H9 (cell line): ENCODE results near the gene SIX5. TPM values are rescaled to one million over a fixed set of nuclear protein-coding genes. Genes with fewer than 3 reads are reported as not detected.

Source experiments
- DNase-seq: peaks from one replicate; pipeline ENCODE4 v3.0.0-alpha.2; 2017
- H2AFZ ChIP-seq: one replicate; pipeline ENCODE4 v1.6.1; 2013; ENCODE audit warnings: mild to moderate bottlenecking, low read length, control low read depth, moderate library complexity
- H2AK5ac ChIP-seq: 2 replicates; pipeline ENCODE4 v1.6.1; 2013; ENCODE audit warnings: low read length, control low read depth, mixed read lengths; ENCODE audit not compliant: insufficient read length
- H2BK120ac ChIP-seq: one replicate; pipeline ENCODE4 v1.6.1; 2013; ENCODE audit warnings: low read depth, mild to moderate bottlenecking, low read length, control low read depth, inconsistent platforms; ENCODE audit not compliant: poor library complexity, severe bottlenecking
- H2BK12ac ChIP-seq: 2 replicates; pipeline ENCODE4 v1.6.1; 2013; ENCODE audit warnings: low read length, control low read depth, mixed read lengths, low read depth; ENCODE audit not compliant: insufficient read length
- H2BK15ac ChIP-seq: 2 replicates; pipeline ENCODE4 v1.6.1; 2013; ENCODE audit warnings: low read depth, low read length, control low read depth
- H2BK20ac ChIP-seq: one replicate; pipeline ENCODE4 v1.6.1; 2013; ENCODE audit warnings: low read depth, mild to moderate bottlenecking, low read length, control low read depth, inconsistent platforms; ENCODE audit not compliant: poor library complexity, severe bottlenecking
- H2BK5ac ChIP-seq: 2 replicates; pipeline ENCODE4 v1.6.1; 2013; ENCODE audit warnings: low read length, control low read depth, mixed read lengths; ENCODE audit not compliant: insufficient read length
- H3K14ac ChIP-seq: 2 replicates; pipeline ENCODE4 v1.6.1; 2013; ENCODE audit warnings: low read length, control low read depth; ENCODE audit not compliant: insufficient read depth
- H3K18ac ChIP-seq: 2 replicates; pipeline ENCODE4 v1.6.1; 2013; ENCODE audit warnings: low read depth, mild to moderate bottlenecking, mixed read lengths, low read length, control low read depth; ENCODE audit not compliant: insufficient read length
- H3K23ac ChIP-seq: 2 replicates; pipeline ENCODE4 v1.6.1; 2013; ENCODE audit warnings: low read length, control low read depth, mixed read lengths, low read depth; ENCODE audit not compliant: insufficient read length
- H3K23me2 ChIP-seq: 2 replicates; pipeline ENCODE4 v1.6.1; 2013; ENCODE audit warnings: low read depth, mild to moderate bottlenecking, mixed read lengths, low read length, control low read depth; ENCODE audit not compliant: insufficient read length, poor library complexity, severe bottlenecking
- H3K27ac ChIP-seq: 2 replicates; pipeline ENCODE4 v1.5.1; 2013; ENCODE audit warnings: low read length, control low read depth, mixed read lengths, low read depth; ENCODE audit not compliant: insufficient read length
- H3K27me3 ChIP-seq: 2 replicates; pipeline ENCODE4 v1.6.1; 2013; ENCODE audit warnings: low read length, control low read depth, inconsistent platforms; ENCODE audit not compliant: insufficient read depth
- H3K4ac ChIP-seq: 2 replicates; pipeline ENCODE4 v1.6.1; 2013; ENCODE audit warnings: low read depth, mild to moderate bottlenecking, control low read depth, inconsistent platforms, low read length, moderate library complexity
- H3K4me1 ChIP-seq: 2 replicates; pipeline ENCODE4 v1.6.1; 2013; ENCODE audit warnings: low read length, control low read depth, inconsistent platforms; ENCODE audit not compliant: insufficient read depth
- H3K4me2 ChIP-seq: 2 replicates; pipeline ENCODE4 v1.6.1; 2013; ENCODE audit warnings: low read length, control low read depth, mixed read lengths; ENCODE audit not compliant: insufficient read length, insufficient read depth
- H3K56ac ChIP-seq: 2 replicates; pipeline ENCODE4 v1.6.1; 2013; ENCODE audit warnings: low read depth, mild to moderate bottlenecking, mixed read lengths, low read length, control low read depth; ENCODE audit not compliant: insufficient read length
- H3K79me1 ChIP-seq: 2 replicates; pipeline ENCODE4 v1.6.1; 2013; ENCODE audit warnings: low read depth, mild to moderate bottlenecking, moderate library complexity, low read length, control low read depth, inconsistent platforms; ENCODE audit not compliant: insufficient read depth, poor library complexity, severe bottlenecking
- H3K79me2 ChIP-seq: 2 replicates; pipeline ENCODE4 v1.6.1; 2013; ENCODE audit warnings: low read length, control low read depth, inconsistent platforms; ENCODE audit not compliant: insufficient read depth
- H3K9ac ChIP-seq: 2 replicates; pipeline ENCODE4 v1.6.1; 2013; ENCODE audit warnings: low read length, control low read depth, mixed read lengths; ENCODE audit not compliant: insufficient read length; ENCODE audit errors: extremely low read depth
- H3K9me3 ChIP-seq: one replicate; pipeline ENCODE4 v1.6.1; 2013; ENCODE audit warnings: low read depth, low read length, inconsistent platforms; ENCODE audit not compliant: control insufficient read depth
- H3T11ph ChIP-seq: one replicate; pipeline ENCODE4 v1.6.1; 2013; ENCODE audit warnings: mild to moderate bottlenecking, low read length, control low read depth, inconsistent platforms
- H4K20me1 ChIP-seq: one replicate; pipeline ENCODE4 v1.6.1; 2013; ENCODE audit not compliant: control insufficient read depth, insufficient read length, insufficient read depth
- H4K5ac ChIP-seq: 2 replicates; pipeline ENCODE4 v1.6.1; 2013; ENCODE audit warnings: low read depth, mild to moderate bottlenecking, mixed read lengths, low read length, control low read depth; ENCODE audit not compliant: insufficient read length
- H4K8ac ChIP-seq: replicated peaks from 2 replicates; pipeline ENCODE4 v1.6.1; 2013; ENCODE audit warnings: low read length, control low read depth, mixed read lengths, low read depth; ENCODE audit not compliant: insufficient read length
- H4K91ac ChIP-seq: 2 replicates; pipeline ENCODE4 v1.6.1; 2013; ENCODE audit warnings: low read depth, mild to moderate bottlenecking, moderate library complexity, mixed read lengths, low read length, control low read depth; ENCODE audit not compliant: insufficient read length
- H3K27ac Mint-ChIP-seq, 3 experiments: 2 replicates in 2 of 3; 3 replicates in 1 of 3; pipeline ENCODE4 v1.8.0; 2020 to 2021; ENCODE audit warnings: mixed read lengths in 3 of 3, mild to moderate bottlenecking in 1 of 3, moderate library complexity in 1 of 3
- H3K27me3 Mint-ChIP-seq: 2 replicates; pipeline ENCODE4 v1.8.0; 2021; ENCODE audit warnings: low read depth, mild to moderate bottlenecking, moderate library complexity, mixed read lengths
- H3K36me3 Mint-ChIP-seq, 3 experiments: 2 replicates in 2 of 3; 3 replicates in 1 of 3; pipeline ENCODE4 v1.8.0; 2020 to 2021; ENCODE audit warnings: low read depth in 3 of 3, mixed read lengths in 3 of 3; ENCODE audit not compliant: insufficient read depth in 1 of 3
- H3K4me1 Mint-ChIP-seq, 2 experiments: 2 replicates each; pipeline ENCODE4 v1.8.0; 2020; ENCODE audit warnings: mixed read lengths in 2 of 2
- H3K4me3 Mint-ChIP-seq, 2 experiments: 2 replicates in 1 of 2; 3 replicates in 1 of 2; pipeline ENCODE4 v1.8.0; 2020 to 2021; ENCODE audit warnings: mild to moderate bottlenecking in 2 of 2, mixed read lengths in 2 of 2, moderate library complexity in 1 of 2
- H3K9me3 Mint-ChIP-seq, 2 experiments: 2 replicates in 1 of 2; 3 replicates in 1 of 2; pipeline ENCODE4 v1.8.0; 2020; ENCODE audit warnings: mild to moderate bottlenecking in 2 of 2, mixed read lengths in 2 of 2, moderate library complexity in 1 of 2
- WGBS: extraction: QIAGEN DNeasy Blood & Tissue Kit; methylation state at CpG from one replicate; pipeline ENCODE4 v1.1.7; 2013; ENCODE audit warnings: missing lambda C conversion rate, low lambda C conversion rate, mixed read lengths; ENCODE audit not compliant: insufficient read length; ENCODE audit errors: extremely low coverage; 5-methylcytosine and 5-hydroxymethylcytosine counted together
- total RNA-seq: library from RNA; stranded (reverse); gene quantifications from 2 replicates; pipeline ENCODE4 v1.2.1, GENCODE V29; 2021
- TF ChIP-seq, protein P1 (sequence below): fragments of 200-600 bp; sonication (generic); conservative IDR thresholded peaks from 3 replicates; pipeline ENCODE4 v1.8.0; 2021; ENCODE audit warnings: antibody characterized with exemption, mild to moderate bottlenecking

Gene SIX5
- total RNA-seq, 1 experiment from 2014 or later: 41.7 TPM

DNA sequence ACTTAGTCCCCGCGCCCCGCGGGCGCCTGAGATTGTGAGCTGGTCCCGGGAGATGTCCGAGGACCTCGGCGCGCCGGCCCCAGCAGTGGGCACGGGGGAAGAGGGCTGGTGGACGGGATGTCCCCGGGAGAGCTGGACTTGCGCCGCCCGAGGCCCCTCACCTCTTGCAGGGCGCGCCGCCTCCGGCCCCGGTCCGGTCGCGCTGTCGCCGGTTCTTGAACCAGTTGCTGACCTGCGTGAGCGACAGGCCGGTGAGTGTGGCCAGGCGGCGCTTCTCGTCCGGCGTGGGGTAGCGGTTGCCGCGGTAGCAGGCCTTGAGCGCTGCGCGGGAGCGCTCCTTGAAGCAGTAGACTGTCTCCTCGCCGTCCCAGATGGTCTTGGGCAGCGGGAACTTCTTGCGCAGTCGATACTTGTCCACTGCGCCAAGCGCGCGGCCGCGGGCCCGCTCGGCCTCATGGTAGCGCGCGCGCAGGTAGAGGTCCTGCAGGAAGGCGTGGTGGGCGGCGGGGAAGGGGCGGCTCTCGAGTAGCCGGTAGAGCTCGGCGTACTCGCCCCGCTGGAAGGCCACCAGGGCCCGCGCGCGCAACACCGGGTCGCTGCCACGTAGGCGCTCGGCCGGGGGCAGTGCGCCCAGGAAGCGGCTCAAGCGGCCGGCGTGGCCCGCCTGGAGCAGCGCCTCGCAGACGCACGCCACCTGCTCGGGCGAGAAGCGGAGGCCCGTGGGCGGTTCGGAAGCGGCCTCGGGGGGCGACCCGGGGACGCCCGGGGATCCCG lies 984 bp downstream of the SIX5 start:
- Histone ChIP-seq H3K27me3 (no peaks in the 10 kb centered on the region), H3K9me3 (no peaks in the 10 kb centered on the region), H4K5ac (no peak overlapping the region), H3K79me2 (no peaks in the 10 kb centered on the region), H3K56ac (no peak overlapping the region), H3K79me1 (no peaks in the 10 kb centered on the region), H3K4me2 (peak overlapping the region; percentile 72), H2AFZ (no peak overlapping the region), H3K14ac (peak overlapping the region; percentile 91), H3K23me2 (peaks cover 20% of the 10 kb centered on the region), H2AK5ac (no peak overlapping the region), H3K4ac (no peak overlapping the region), H3K23ac (no peak overlapping the region), H4K8ac (no peak overlapping the region), H2BK5ac (no peak overlapping the region), H3K4me1 (peaks cover 3% of the 10 kb centered on the region; the same call in 1 of the 2 replicates), H3K18ac (peak overlapping the region; percentile 77), H2BK120ac (no peak overlapping the region), H4K91ac (no peak overlapping the region), H3K27ac (no peak overlapping the region), H3T11ph (no peak overlapping the region), H3K9ac (peak overlapping the region; percentile 50), H2BK20ac (no peak overlapping the region), H2BK15ac (no peak overlapping the region), H4K20me1 (no peaks in the 10 kb centered on the region), H2BK12ac (no peak overlapping the region)
- peak overlapping the region; percentile 91 to 94 for H3K4me3 Mint-ChIP-seq
- TF ChIP-seq, protein P1, sequence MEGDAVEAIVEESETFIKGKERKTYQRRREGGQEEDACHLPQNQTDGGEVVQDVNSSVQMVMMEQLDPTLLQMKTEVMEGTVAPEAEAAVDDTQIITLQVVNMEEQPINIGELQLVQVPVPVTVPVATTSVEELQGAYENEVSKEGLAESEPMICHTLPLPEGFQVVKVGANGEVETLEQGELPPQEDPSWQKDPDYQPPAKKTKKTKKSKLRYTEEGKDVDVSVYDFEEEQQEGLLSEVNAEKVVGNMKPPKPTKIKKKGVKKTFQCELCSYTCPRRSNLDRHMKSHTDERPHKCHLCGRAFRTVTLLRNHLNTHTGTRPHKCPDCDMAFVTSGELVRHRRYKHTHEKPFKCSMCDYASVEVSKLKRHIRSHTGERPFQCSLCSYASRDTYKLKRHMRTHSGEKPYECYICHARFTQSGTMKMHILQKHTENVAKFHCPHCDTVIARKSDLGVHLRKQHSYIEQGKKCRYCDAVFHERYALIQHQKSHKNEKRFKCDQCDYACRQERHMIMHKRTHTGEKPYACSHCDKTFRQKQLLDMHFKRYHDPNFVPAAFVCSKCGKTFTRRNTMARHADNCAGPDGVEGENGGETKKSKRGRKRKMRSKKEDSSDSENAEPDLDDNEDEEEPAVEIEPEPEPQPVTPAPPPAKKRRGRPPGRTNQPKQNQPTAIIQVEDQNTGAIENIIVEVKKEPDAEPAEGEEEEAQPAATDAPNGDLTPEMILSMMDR: no peak
- no peaks in the 10 kb centered on the region; a peak in 1 of 5 replicates for H3K9me3 Mint-ChIP-seq
- peaks cover 13 to 40% of the 10 kb centered on the region in 2 experiments for H3K4me1 Mint-ChIP-seq
- H3K27ac Mint-ChIP-seq: peak overlapping the region in 1 of 3 experiments; percentile 81; a peak in 2 of 7 replicates
- DNase-seq: peak; percentile 71
- peaks cover 0 to 11% (median 6%) of the 10 kb centered on the region in 3 experiments; a peak in 5 of 7 replicates for H3K36me3 Mint-ChIP-seq
- peaks cover 3% of the 10 kb centered on the region for H3K27me3 Mint-ChIP-seq
- no CpG with 5 or more reads among the region's 102 CpGs for whole genome bisulfite sequencing
